SW480 (cell line): ENCODE data around the gene CDCP2.

ENCODE experiments used
- DNase-seq: peaks from one replicate; pipeline ENCODE4 v3.0.0-alpha.2; 2016; ENCODE audit warnings: low spot score

CDCP2 gene

GRCh38 chr1:54136963-54137533 is 15.8 kb downstream of the CDCP2 start:
- DNase-seq: no peak

- no peak for DNase-seq
These were observed 16.4 kb downstream of the CDCP2 start for GRCh38 chr1:54136269-54136896.

GRCh38 chr1:54135436-54136120 is 17.2 kb downstream of the CDCP2 start:
- DNase-seq: no peak

- no peak for DNase-seq
These were observed 18.5 kb downstream of the CDCP2 start for GRCh38 chr1:54134295-54134694.

GRCh38 chr1:54132495-54132894 is 20.3 kb downstream of the CDCP2 start:
- no peak for DNase-seq

- DNase-seq: no peak
These were observed 21.4 kb downstream of the CDCP2 start for GRCh38 chr1:54131419-54131818.

- DNase-seq: no peak
These were observed 22.9 kb downstream of the CDCP2 start for GRCh38 chr1:54129858-54130257.

- DNase-seq: no peak
These were observed 25.1 kb downstream of the CDCP2 start for GRCh38 chr1:54127594-54128300.

GRCh38 chr1:54126271-54126815 is 26.5 kb downstream of the CDCP2 start:
- DNase-seq: no peak

- peak; percentile 24 for DNase-seq
These were observed 27.3 kb downstream of the CDCP2 start for GRCh38 chr1:54125386-54126070.

- DNase-seq: no peak
These were observed 27.9 kb downstream of the CDCP2 start for GRCh38 chr1:54124906-54125305.

GRCh38 chr1:54124472-54124871 is 28.3 kb downstream of the CDCP2 start:
- DNase-seq: peak; percentile 63

- DNase-seq: no peak
These were observed 29.8 kb downstream of the CDCP2 start for GRCh38 chr1:54122992-54123391.

GRCh38 chr1:54122135-54122751 is 30.6 kb downstream of the CDCP2 start:
- no peak for DNase-seq

- DNase-seq: peak; percentile 70
These were observed 31.2 kb downstream of the CDCP2 start for GRCh38 chr1:54121482-54122134.

- DNase-seq: no peak
These were observed 31.9 kb downstream of the CDCP2 start for GRCh38 chr1:54120698-54121481.

GRCh38 chr1:54120018-54120697 is 32.6 kb downstream of the CDCP2 start:
- no peak for DNase-seq

GRCh38 chr1:54118704-54119103 is 34.1 kb downstream of the CDCP2 start:
- no peak for DNase-seq

- DNase-seq: no peak
These were observed 34.8 kb downstream of the CDCP2 start for GRCh38 chr1:54117815-54118563.
